Stimulated activated CD8-positive, alpha-beta memory T cell treated with anti-CD3 and anti-CD28 coated beads, Interleukin-4, amount 100 ng/mL, for 48 hours (primary cell): ENCODE results near the gene RAB4A.
A peak's percentile ranks its signal among the peaks of the same experiment; 100 is the strongest.

Source experiments
- DNase-seq: peaks from one replicate; pipeline ENCODE4 v3.0.0-alpha.2; 2020

Gene RAB4A, protein sequence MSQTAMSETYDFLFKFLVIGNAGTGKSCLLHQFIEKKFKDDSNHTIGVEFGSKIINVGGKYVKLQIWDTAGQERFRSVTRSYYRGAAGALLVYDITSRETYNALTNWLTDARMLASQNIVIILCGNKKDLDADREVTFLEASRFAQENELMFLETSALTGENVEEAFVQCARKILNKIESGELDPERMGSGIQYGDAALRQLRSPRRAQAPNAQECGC

GRCh38 chr1:229270547-229271447 is at the start of gene RAB4A:
RAB4A (plus strand) TSS chr1:229271111; CDS start chr1:229271340, 229 bp downstream.
- peak; percentile 84 for DNase-seq

DNA sequence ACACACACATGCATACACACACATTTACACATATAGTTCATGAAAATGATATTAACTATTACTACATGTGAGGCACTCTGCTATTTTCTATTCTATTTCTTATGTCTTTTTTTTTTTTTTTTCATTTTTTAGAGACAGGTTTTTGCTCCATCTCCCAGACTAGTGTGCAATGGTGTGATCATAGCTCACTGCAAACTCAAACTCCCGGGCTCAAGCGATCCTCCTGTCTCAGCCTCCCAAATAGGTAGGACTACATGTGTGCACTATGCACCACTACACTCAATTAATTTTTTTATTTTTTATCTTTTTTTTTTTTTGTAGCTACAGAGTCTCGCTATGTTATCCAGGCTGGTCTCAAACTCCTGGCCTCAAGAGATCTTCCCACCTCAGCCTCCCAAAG is 48.8 kb upstream of the RAB4A start:
- no peak for DNase-seq

GRCh38 chr1:229223498-229223897 is 47.4 kb upstream of the RAB4A start:
- no peak for DNase-seq

GRCh38 chr1:229224308-229224707 is 46.6 kb upstream of the RAB4A start:
- no peak for DNase-seq

GRCh38 chr1:229225331-229225782 is 45.6 kb upstream of the RAB4A start:
- no peak for DNase-seq

DNA sequence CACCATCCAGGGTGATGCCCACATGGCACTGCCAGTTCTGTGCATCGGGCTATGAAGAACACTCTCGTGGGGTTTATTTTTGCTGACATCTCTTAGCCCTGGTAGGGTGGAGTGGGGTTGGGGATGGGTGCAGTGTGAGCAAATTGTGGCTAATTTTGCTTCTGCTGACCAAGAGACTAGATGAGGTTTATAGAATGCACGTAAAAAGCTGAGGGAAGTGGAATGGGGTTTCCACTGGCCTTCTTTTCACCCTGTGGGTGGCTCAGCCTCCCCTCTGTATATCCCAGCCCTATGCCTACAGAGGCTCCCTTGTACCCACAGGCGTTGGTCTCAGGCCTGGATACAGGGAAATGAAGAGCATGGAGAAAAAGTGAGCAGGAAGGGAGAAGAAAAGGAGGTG is 44.1 kb upstream of the RAB4A start:
- no peak for DNase-seq

DNA sequence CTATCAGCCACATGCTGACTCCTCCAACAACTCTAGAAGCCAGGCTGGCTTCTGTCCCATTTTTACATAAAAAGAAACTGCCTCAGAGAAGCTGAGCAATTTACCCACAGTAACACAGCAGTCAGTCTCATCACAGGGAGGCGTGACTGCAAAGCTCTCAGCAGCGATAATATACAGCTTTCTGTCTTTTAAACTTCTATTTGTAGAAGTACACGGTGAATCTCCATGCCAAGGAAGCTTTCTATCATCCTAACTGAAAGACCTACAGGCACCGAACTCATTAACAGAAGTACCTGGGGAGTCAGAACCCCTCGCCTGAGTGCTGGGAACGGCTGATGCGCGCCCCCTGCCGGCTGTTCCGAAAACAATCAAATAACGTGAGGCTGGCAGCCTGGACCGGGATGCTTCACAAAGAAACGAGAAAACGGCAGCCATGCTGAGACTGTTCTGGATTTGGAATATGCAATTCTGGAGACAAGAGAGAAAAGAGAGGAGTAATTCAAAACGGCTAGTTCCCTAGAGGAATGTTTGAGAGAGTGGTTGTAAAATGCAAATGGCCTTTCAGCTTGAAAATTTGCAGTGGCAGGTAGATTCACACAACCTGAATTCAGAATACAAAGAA is 43.5 kb upstream of the RAB4A start:
- peak; percentile 89 for DNase-seq

DNA sequence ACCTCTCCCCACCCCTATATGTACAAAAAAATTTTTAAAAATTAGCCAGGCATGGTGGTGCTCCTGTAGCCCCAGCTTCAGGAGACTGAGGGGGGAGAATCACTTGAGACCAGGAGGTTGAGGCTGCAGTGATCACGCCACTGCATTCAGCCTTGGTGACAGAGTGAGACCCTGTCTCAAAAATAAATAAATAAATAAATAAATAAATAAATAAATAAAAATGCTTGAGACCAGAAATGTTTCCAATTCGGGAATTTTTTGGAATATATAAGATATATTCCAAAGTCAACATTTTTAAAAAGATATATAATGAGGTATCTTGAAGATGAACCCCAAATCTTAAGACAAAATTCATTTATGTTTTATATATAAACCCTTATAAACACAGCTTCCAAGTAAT is 42.4 kb upstream of the RAB4A start:
- no peak for DNase-seq

- no peak for DNase-seq
Measured at GRCh38 chr1:229229137-229229720, 41.7 kb upstream of the RAB4A start.

DNA sequence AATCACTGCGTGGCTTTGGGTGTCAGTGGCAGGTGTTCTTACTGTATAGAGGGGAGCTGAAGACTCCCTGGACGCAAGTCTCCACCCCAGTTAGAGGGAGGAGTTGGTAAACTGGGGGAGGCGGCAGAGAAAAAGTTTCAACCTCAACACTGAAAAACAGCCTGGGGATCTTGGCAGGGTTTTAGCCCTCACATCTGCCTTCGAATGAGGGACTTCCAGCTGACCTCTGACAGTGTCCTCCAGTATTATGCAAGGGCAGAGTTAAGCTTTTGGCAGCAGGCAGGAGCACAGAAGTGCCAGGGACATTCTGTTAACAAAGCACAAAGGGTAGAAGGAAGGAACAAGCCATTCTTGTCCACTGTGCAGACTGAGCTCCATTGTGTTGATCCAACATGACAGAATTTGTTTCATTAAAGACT is 41.2 kb upstream of the RAB4A start:
- DNase-seq = no peak

- DNase-seq = no peak
Measured at GRCh38 chr1:229230140-229230892, 40.6 kb upstream of the RAB4A start.

GRCh38 chr1:229230893-229231753 is 39.8 kb upstream of the RAB4A start:
- no peak for DNase-seq

DNA sequence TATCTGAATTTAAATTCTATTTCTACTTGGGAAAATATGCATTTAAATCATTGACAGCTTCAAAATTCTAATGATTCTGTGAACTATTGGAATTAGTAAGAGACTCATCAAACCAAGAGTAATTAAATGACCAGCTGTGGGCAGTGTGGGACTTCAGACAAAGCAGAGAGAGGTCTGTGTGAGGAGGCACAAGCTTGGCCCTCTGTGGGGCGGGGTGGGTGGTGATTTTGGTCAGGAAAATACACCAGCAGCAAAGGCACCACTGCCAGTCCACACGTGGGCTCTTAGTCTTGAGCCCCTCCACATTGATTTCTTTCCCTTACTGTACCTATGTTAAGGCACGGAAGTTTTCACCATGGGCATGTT is 39.2 kb upstream of the RAB4A start:
- no peak for DNase-seq

GRCh38 chr1:229234870-229235472 is 35.9 kb upstream of the RAB4A start:
- no peak for DNase-seq

- DNase-seq = no peak
Measured at GRCh38 chr1:229237320-229237719, 33.6 kb upstream of the RAB4A start.

DNA sequence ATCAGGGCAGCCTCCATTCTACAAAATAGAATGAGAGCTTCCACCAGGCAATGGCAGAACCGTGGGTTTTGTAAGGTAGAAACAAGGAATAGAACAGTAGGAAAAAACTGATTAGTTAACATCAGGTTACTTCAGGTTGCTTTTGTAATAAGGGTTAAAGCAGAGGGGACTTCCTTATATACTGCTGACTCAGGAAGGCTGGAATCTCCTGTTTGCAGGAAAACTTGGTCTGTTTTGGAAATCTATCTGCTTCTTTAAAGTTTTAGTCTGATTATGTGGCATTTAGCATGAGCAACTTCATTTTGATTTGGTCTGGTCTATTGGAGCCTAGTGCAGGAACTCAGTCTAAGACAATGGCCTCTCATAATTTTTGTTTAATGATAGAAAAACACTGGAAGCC is 32.7 kb upstream of the RAB4A start:
- no peak for DNase-seq

- no peak for DNase-seq
Measured at GRCh38 chr1:229238674-229239415, 32.1 kb upstream of the RAB4A start.

- no peak for DNase-seq
Measured at GRCh38 chr1:229240532-229240931, 30.4 kb upstream of the RAB4A start.

DNA sequence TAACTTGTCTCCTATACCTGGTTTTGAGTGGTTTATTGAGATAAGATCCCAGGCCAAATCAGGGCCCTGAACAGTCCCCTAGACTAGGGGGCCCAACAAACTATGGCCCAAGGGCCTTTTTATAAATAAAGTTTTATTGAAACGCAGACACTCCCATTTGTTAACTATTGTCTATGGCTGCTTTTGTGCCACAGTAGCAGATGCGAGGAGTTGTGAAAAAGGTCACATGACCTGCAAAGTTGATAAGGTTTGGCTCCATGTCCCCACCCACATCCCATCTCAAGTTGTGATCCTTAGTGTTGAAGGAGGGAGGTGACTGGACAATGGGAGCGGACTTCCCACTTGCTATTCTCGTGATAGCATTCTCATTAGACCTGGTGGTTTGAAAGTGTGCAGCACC is 29.5 kb upstream of the RAB4A start:
- no peak for DNase-seq

- DNase-seq = no peak
Measured at GRCh38 chr1:229243638-229244037, 27.3 kb upstream of the RAB4A start.

DNA sequence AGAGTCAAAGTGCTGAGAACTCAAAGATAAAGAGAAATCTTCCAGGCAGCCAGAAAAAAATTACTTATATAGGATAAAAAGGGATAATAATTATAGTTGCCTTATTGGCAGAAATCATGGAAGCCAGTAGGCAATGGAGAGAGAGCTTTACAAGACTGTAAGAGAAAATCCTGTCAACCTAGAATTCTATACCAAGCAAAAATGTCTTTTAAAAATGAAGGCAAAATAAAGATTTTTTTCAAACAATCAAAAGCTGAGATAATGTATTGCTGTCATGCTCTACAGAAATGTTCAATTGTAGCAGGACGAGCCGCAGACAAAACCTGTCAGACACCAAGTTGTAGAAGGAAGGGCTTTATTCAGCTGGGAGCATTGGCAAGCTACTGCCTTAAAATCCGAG is 26.8 kb upstream of the RAB4A start:
- no peak for DNase-seq
